Mesendoderm (in vitro differentiated cells): ENCODE measurements around the gene TERC.
A peak's percentile ranks its signal among the peaks of the same experiment; 100 is the strongest.

Experiments
- DNase-seq: peaks from one replicate; pipeline ENCODE4 v3.0.0; 2013
- H2AK5ac ChIP-seq: 2 replicates; pipeline ENCODE4 v1.6.1; 2013; ENCODE audit warnings: low read length, inconsistent platforms
- H2BK120ac ChIP-seq: 2 replicates; pipeline ENCODE4 v1.6.1; 2013; ENCODE audit warnings: low read depth, mild to moderate bottlenecking, low read length, moderate library complexity, mixed read lengths
- H2BK15ac ChIP-seq: replicated peaks from 2 replicates; pipeline ENCODE4 v1.6.1; 2013; ENCODE audit warnings: low read depth, mild to moderate bottlenecking, moderate library complexity
- H2BK5ac ChIP-seq: 2 replicates; pipeline ENCODE4 v1.6.1; 2013; ENCODE audit warnings: low read length, inconsistent platforms
- H3K18ac ChIP-seq: 2 replicates; pipeline ENCODE4 v1.6.1; 2013; ENCODE audit warnings: mild to moderate bottlenecking, low read length, mixed read lengths
- H3K23ac ChIP-seq: one replicate; pipeline ENCODE4 v1.6.1; 2013; ENCODE audit warnings: low read length
- H3K27ac ChIP-seq: 2 replicates; pipeline ENCODE4 v1.5.1; 2013; ENCODE audit warnings: low read depth, mild to moderate bottlenecking, inconsistent platforms, low read length, moderate library complexity
- H3K27me3 ChIP-seq: 2 replicates; pipeline ENCODE4 v1.6.1; 2013; ENCODE audit warnings: low read length, control low read depth, mild to moderate bottlenecking, inconsistent platforms; ENCODE audit not compliant: insufficient read depth, poor library complexity
- H3K36me3 ChIP-seq: 2 replicates; pipeline ENCODE4 v1.6.1; 2013; ENCODE audit warnings: low read length, inconsistent platforms; ENCODE audit not compliant: control insufficient read depth, insufficient read depth
- H3K4ac ChIP-seq: one replicate; pipeline ENCODE4 v1.6.1; 2013; ENCODE audit warnings: low read depth, mild to moderate bottlenecking, low read length, moderate library complexity
- H3K4me1 ChIP-seq: 2 replicates; pipeline ENCODE4 v1.6.1; 2013; ENCODE audit warnings: low read depth, low read length, inconsistent platforms; ENCODE audit not compliant: control insufficient read depth
- H3K4me2 ChIP-seq: 2 replicates; pipeline ENCODE4 v1.6.1; 2013; ENCODE audit warnings: low read length
- H3K4me3 ChIP-seq: 2 replicates; pipeline ENCODE4 v1.5.1; 2013; ENCODE audit warnings: mild to moderate bottlenecking, low read length
- H3K56ac ChIP-seq: one replicate; pipeline ENCODE4 v1.6.1; 2013; ENCODE audit warnings: low read length
- H3K79me1 ChIP-seq: 2 replicates; pipeline ENCODE4 v1.6.1; 2013; ENCODE audit warnings: low read length, inconsistent platforms
- H3K79me2 ChIP-seq: 2 replicates; pipeline ENCODE4 v1.6.1; 2013; ENCODE audit warnings: mild to moderate bottlenecking, low read length; ENCODE audit not compliant: control insufficient read depth, insufficient read depth
- H3K9ac ChIP-seq: 2 replicates; pipeline ENCODE4 v1.6.1; 2013; ENCODE audit warnings: low read length, inconsistent platforms
- H4K5ac ChIP-seq: one replicate; pipeline ENCODE4 v1.6.1; 2013; ENCODE audit warnings: low read length
- H4K8ac ChIP-seq: one replicate; pipeline ENCODE4 v1.6.1; 2013; ENCODE audit warnings: low read depth, mild to moderate bottlenecking, control low read depth, low read length, moderate library complexity
- WGBS: extraction: QIAGEN DNeasy Blood & Tissue Kit; methylation state at CpG from one replicate; pipeline ENCODE4 v1.1.7; 2013; ENCODE audit warnings: low lambda C conversion rate, missing lambda C conversion rate; ENCODE audit not compliant: insufficient coverage; ENCODE audit errors: extremely low coverage; 5-methylcytosine and 5-hydroxymethylcytosine counted together

The TERC gene

GRCh38 chr3:169751875-169752274 is 13.0 kb downstream of the TERC start:
- Histone ChIP-seq H3K4ac (no peak overlapping the region), H2BK5ac (no peak overlapping the region), H2AK5ac (no peak overlapping the region), H3K4me1 (no peaks in the 10 kb centered on the region), H3K18ac (no peak overlapping the region), H3K4me2 (no peak overlapping the region), H3K56ac (no peak overlapping the region), H4K5ac (no peak overlapping the region), H3K9ac (no peak overlapping the region), H3K23ac (no peak overlapping the region), H3K79me2 (no peaks in the 10 kb centered on the region), H3K27ac (no peak overlapping the region), H2BK15ac (no peak overlapping the region), H3K27me3 (no peaks in the 10 kb centered on the region), H3K4me3 (no peak overlapping the region), H2BK120ac (no peak overlapping the region), H3K36me3 (no peaks in the 10 kb centered on the region), H3K79me1 (no peaks in the 10 kb centered on the region), H4K8ac (no peak overlapping the region)
- DNase-seq: no peak
- whole genome bisulfite sequencing: 100% methylated on average over 2 of the region's 2 CpGs

GRCh38 chr3:169750665-169751064 is 14.2 kb downstream of the TERC start:
- DNase-seq: no peak
- Histone ChIP-seq H3K36me3 (no peaks in the 10 kb centered on the region), H3K4ac (no peak overlapping the region), H3K27me3 (no peaks in the 10 kb centered on the region), H3K27ac (no peak overlapping the region), H3K79me1 (no peaks in the 10 kb centered on the region), H3K4me1 (no peaks in the 10 kb centered on the region), H3K23ac (no peak overlapping the region), H3K56ac (no peak overlapping the region), H3K9ac (no peak overlapping the region), H2BK5ac (no peak overlapping the region), H2AK5ac (no peak overlapping the region), H4K5ac (no peak overlapping the region), H3K18ac (no peak overlapping the region), H3K4me2 (no peak overlapping the region), H3K79me2 (no peaks in the 10 kb centered on the region), H2BK15ac (no peak overlapping the region), H4K8ac (no peak overlapping the region), H2BK120ac (no peak overlapping the region), H3K4me3 (no peak overlapping the region)
- no CpG with 5 or more reads among the region's 2 CpGs for WGBS

GRCh38 chr3:169748670-169749069 is 16.2 kb downstream of the TERC start:
- Histone ChIP-seq H3K56ac (no peak overlapping the region), H3K27ac (no peak overlapping the region), H3K4me1 (no peaks in the 10 kb centered on the region), H3K4me3 (no peak overlapping the region), H3K9ac (no peak overlapping the region), H3K36me3 (no peaks in the 10 kb centered on the region), H3K79me2 (no peaks in the 10 kb centered on the region), H3K18ac (no peak overlapping the region), H3K27me3 (no peaks in the 10 kb centered on the region), H3K4ac (no peak overlapping the region), H4K8ac (no peak overlapping the region), H2BK5ac (no peak overlapping the region), H4K5ac (no peak overlapping the region), H3K23ac (no peak overlapping the region), H3K4me2 (no peak overlapping the region), H2AK5ac (no peak overlapping the region), H2BK120ac (no peak overlapping the region), H3K79me1 (no peaks in the 10 kb centered on the region), H2BK15ac (no peak overlapping the region)
- no peak for DNase-seq
- WGBS: no CpG with 5 or more reads among the region's 3 CpGs

GRCh38 chr3:169746924-169747323 is 17.9 kb downstream of the TERC start:
- no peak for DNase-seq
- no peak overlapping the region for H3K4me2 ChIP-seq
- H4K5ac ChIP-seq: no peak overlapping the region
- H3K27me3 ChIP-seq: no peaks in the 10 kb centered on the region
- no peak overlapping the region for H3K56ac ChIP-seq
- H2BK5ac ChIP-seq: no peak overlapping the region
- no peaks in the 10 kb centered on the region for H3K36me3 ChIP-seq
- H2AK5ac ChIP-seq: no peak overlapping the region
- H3K9ac ChIP-seq: no peak overlapping the region
- no peak overlapping the region for H4K8ac ChIP-seq
- no peak overlapping the region for H3K18ac ChIP-seq
- no peak overlapping the region for H3K23ac ChIP-seq
- H3K79me1 ChIP-seq: no peaks in the 10 kb centered on the region
- H2BK120ac ChIP-seq: no peak overlapping the region
- H3K4ac ChIP-seq: no peak overlapping the region
- no peak overlapping the region for H2BK15ac ChIP-seq
- H3K27ac ChIP-seq: no peak overlapping the region
- H3K79me2 ChIP-seq: no peaks in the 10 kb centered on the region
- H3K4me1 ChIP-seq: no peaks in the 10 kb centered on the region
- H3K4me3 ChIP-seq: no peak overlapping the region
- no CpG with 5 or more reads among the region's 6 CpGs for WGBS

- H3K4me1 ChIP-seq: no peaks in the 10 kb centered on the region
- no peak overlapping the region for H3K27ac ChIP-seq
- no peaks in the 10 kb centered on the region for H3K27me3 ChIP-seq
- no peak overlapping the region for H3K18ac ChIP-seq
- no peaks in the 10 kb centered on the region for H3K79me1 ChIP-seq
- WGBS: no CpG with 5 or more reads among the region's 1 CpG
- H2BK15ac ChIP-seq: no peak overlapping the region
- no peak overlapping the region for H3K4ac ChIP-seq
- H2AK5ac ChIP-seq: no peak overlapping the region
- no peak overlapping the region for H3K4me3 ChIP-seq
- H3K4me2 ChIP-seq: no peak overlapping the region
- no peaks in the 10 kb centered on the region for H3K79me2 ChIP-seq
- DNase-seq: peak; percentile 38
- H3K9ac ChIP-seq: no peak overlapping the region
- no peak overlapping the region for H3K56ac ChIP-seq
- H3K36me3 ChIP-seq: no peaks in the 10 kb centered on the region
- H2BK120ac ChIP-seq: no peak overlapping the region
- no peak overlapping the region for H4K8ac ChIP-seq
- no peak overlapping the region for H3K23ac ChIP-seq
- no peak overlapping the region for H2BK5ac ChIP-seq
- no peak overlapping the region for H4K5ac ChIP-seq
Measured at GRCh38 chr3:169744366-169745054, 20.4 kb downstream of the TERC start.

- Histone ChIP-seq H3K4ac (no peak overlapping the region), H3K4me1 (no peaks in the 10 kb centered on the region), H4K5ac (no peak overlapping the region), H3K27me3 (no peaks in the 10 kb centered on the region), H3K4me2 (no peak overlapping the region), H2BK120ac (no peak overlapping the region), H2AK5ac (no peak overlapping the region), H3K9ac (no peak overlapping the region), H4K8ac (no peak overlapping the region), H3K27ac (no peak overlapping the region), H3K18ac (no peak overlapping the region), H3K23ac (no peak overlapping the region), H3K79me1 (no peaks in the 10 kb centered on the region), H3K56ac (no peak overlapping the region), H3K79me2 (no peaks in the 10 kb centered on the region), H3K36me3 (no peaks in the 10 kb centered on the region), H2BK15ac (no peak overlapping the region), H2BK5ac (no peak overlapping the region), H3K4me3 (no peak overlapping the region)
- WGBS: no CpG with 5 or more reads among the region's 2 CpGs
- DNase-seq: no peak
Measured at GRCh38 chr3:169739067-169739466, 25.8 kb downstream of the TERC start.
